Measurements from ENCODE around the gene EXT2.

EXT2 gene

DNA sequence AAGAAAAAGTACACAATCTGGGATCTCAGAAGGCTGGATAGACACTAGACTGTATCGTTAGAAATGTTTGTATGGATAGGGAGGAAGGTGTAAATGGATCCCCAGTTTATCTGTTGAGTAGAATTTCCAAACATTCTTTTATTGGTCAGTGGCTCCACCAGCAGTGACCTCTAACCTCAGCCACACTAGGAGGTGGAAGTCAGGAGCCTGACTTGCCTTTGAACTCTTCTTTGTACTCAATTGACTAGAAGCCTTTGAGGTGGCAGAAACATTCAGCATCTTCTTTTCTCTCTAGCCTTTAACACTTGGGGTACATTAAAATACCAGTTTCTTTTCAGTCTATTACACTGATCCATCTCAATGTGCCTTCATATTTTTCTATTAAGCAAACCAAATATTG, 39.1 kb downstream of the EXT2 start:
- no peak for DNase-seq (ENCODE audit: low spot score)
- TF ChIP-seq, protein P1, sequence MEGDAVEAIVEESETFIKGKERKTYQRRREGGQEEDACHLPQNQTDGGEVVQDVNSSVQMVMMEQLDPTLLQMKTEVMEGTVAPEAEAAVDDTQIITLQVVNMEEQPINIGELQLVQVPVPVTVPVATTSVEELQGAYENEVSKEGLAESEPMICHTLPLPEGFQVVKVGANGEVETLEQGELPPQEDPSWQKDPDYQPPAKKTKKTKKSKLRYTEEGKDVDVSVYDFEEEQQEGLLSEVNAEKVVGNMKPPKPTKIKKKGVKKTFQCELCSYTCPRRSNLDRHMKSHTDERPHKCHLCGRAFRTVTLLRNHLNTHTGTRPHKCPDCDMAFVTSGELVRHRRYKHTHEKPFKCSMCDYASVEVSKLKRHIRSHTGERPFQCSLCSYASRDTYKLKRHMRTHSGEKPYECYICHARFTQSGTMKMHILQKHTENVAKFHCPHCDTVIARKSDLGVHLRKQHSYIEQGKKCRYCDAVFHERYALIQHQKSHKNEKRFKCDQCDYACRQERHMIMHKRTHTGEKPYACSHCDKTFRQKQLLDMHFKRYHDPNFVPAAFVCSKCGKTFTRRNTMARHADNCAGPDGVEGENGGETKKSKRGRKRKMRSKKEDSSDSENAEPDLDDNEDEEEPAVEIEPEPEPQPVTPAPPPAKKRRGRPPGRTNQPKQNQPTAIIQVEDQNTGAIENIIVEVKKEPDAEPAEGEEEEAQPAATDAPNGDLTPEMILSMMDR (IDR thresholded peaks at IDR 0.05; ENCODE audit: extremely low read depth, insufficient read depth, missing control alignments): no peak
- in situ Hi-C loops (cut with MboI; ENCODE audit: low pct_unique_long_range_greater_than_20kb, low sequenced_read_pairs, unreplicated experiment): no loop called here

DNA sequence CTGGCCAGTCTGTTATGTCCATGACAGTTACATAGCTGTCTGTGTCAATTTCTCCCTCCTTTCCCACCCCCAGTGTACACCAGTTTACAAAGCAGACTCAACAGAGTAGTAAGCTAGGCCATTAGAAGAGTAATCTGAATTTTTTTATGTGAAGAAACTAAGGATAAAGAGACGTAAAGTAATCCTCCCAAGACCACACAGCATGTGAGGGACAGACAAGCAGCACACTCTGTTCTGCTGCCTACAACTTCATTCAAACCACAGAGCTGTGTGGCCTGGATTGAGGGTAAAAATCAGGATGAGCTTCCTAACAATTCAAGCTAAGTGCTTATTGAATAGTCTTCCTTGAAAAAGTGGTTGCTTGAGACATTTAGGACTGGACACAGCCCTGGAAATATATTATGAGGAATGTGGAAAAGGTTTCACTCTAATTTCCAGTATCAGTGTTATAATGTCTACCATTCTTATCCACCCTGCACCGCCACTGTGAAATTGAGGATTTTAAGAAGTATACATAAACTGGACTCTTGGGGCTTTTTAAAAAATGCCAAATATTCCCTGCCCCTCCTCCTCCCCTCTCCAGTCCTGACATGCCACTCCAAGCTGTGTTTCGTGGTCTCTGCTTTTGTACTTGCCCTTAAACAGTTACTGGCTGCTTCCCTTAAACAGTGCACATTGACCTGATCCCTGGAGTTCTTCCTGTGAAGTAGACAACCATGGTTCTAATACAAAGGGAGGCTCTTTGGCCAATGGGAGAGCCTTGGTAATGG, 40.9 kb downstream of the EXT2 start:
- in situ Hi-C loops (cut with MboI; ENCODE audit: low pct_unique_long_range_greater_than_20kb, low sequenced_read_pairs, unreplicated experiment): no loop called here
- no peak for DNase-seq (ENCODE audit: low spot score)

DNA sequence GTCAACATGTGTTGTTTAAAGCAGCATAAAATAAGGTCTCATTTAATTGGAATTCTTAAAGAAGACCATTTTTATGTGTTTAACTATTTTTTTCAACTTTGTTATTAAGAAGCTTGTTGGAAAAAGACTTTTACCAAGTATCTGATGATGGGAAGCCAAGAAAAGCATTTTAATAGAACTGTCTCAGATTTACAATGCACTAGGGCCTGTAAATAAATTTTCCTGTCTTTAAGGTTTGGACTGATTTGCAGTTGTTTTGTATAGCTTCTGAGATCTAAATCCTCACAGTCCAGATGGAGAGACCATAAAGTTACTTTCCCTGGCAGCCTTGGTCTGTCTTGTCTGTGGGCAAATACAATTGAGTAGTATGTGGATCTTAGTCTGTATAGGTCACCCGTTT, 41.6 kb downstream of the EXT2 start:
- TF ChIP-seq, protein P1 (IDR thresholded peaks at IDR 0.05; ENCODE audit: extremely low read depth, insufficient read depth, missing control alignments): no peak
- in situ Hi-C loops (cut with MboI; ENCODE audit: low pct_unique_long_range_greater_than_20kb, low sequenced_read_pairs, unreplicated experiment): no loop called here
- DNase-seq (ENCODE audit: low spot score): no peak

More for the DNA sequence above, 40.9 kb downstream of the EXT2 start:
- TF ChIP-seq, protein P1 (IDR thresholded peaks at IDR 0.05; ENCODE audit: extremely low read depth, insufficient read depth, missing control alignments): no peak

DNA sequence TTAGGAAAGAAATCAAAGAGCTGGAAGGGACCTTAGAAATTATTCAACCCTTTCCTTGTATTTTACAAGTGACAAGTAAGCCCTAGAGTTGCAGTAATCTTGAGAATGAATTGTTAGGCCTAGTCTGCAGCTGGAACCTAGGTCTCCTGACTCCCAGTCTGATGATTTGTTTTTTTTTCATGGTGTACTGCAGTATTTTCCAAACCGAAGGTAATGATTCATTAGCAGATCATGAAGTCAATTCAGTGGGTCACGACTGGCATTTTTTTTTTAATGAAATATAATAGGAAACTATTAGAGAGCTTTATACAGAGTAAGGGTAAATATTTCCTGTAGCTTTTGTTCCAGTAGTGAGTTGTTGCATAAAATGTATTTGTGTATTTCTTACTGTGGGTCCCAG, 42.8 kb downstream of the EXT2 start:
- TF ChIP-seq, protein P1 (IDR thresholded peaks at IDR 0.05; ENCODE audit: extremely low read depth, insufficient read depth, missing control alignments): no peak
- DNase-seq (ENCODE audit: low spot score): no peak
- in situ Hi-C loops (cut with MboI; ENCODE audit: low pct_unique_long_range_greater_than_20kb, low sequenced_read_pairs, unreplicated experiment): no loop called here

DNA sequence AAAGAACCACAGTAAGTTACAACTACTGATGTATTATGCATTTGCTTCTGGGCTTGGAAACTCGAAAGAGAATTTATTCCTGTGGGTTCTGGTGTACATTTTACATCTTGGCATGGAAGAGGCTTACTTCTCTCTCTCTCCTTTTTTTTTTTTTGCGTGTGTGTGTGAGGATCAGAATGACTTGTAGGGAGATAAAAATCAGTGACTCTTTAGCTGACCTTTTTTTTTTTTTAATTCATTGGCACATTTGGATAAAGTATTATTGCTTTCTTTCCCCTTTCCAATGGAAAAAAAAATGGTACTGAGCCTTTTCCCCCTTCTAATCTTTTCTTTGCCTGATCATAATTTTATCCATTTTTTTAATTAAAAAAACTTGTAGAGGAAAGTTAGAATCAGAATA, 43.5 kb downstream of the EXT2 start:
- no peak for DNase-seq (ENCODE audit: low spot score)
- in situ Hi-C loops (cut with MboI; ENCODE audit: low pct_unique_long_range_greater_than_20kb, low sequenced_read_pairs, unreplicated experiment): no loop called here
- TF ChIP-seq, protein P1 (IDR thresholded peaks at IDR 0.05; ENCODE audit: extremely low read depth, insufficient read depth, missing control alignments): no peak

DNA sequence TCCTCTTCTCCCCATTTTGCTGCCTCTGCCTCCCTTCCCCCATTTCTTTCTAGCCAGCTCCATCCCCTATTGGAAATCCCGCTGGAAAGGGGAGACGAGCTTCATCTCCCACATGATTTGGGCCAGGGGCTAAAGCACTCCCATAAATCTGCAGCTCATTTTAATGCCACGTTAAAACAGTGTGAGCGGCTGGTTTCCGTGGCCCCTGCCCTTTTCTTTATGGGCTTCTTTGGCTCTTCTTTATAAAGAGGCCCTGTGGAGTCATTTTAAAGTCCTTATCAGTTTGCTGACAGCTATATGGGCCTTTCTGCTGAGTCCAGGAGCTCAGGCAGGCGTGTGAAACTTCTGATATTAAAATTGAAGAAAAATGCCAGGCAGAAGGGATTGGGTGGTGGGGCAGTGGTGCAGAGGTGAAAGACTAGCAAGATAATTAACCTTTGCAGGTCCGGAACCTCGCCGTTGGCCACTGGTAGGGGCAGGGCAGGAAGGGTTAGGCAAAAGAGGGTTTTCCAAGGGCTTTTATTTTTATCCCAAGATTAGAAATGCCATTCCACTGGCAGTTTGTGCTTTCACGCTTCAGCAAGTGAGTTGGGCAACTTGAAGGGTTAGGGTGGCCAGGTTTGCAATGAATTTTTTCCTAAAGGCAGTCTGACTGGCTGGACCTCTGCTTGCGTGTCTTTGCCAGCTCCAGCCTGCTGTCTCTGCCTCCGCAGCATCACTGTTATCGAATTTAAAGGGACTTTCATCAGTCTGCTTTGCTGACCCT, 44.3 kb downstream of the EXT2 start:
- no peak for DNase-seq (ENCODE audit: low spot score)
- in situ Hi-C loops (cut with MboI; ENCODE audit: low pct_unique_long_range_greater_than_20kb, low sequenced_read_pairs, unreplicated experiment): no loop called here
- TF ChIP-seq, protein P1 (IDR thresholded peaks at IDR 0.05; ENCODE audit: extremely low read depth, insufficient read depth, missing control alignments): no peak
